Adrenal gland (tissue), 5 donors: ENCODE measurements around the gene MET.

Source experiments
- CTCF ChIP-seq, 6 experiments: fragments of 450-650 bp in 4 of 6; fragments of 200-600 bp in 2 of 6; sonication (generic) in 1 of 6; IDR thresholded peaks; 1 replicate in 5 of 6; 2 replicates in 1 of 6; pipeline versions ENCODE4 v1.5.1 to v1.8.0; 2016 to 2021; ENCODE audit warnings: antibody characterized with exemption in 6 of 6, mild to moderate bottlenecking in 2 of 6, moderate library complexity in 1 of 6
- POLR2A ChIP-seq, 2 donors: fragments of 450-650 bp; IDR thresholded peaks; one replicate each; pipeline ENCODE4 v1.6.1; 2017; ENCODE audit warnings: antibody characterized with exemption in 2 of 2, mild to moderate bottlenecking in 2 of 2, moderate library complexity in 1 of 2
- donor health status: DM: no; HTN: no; CAD: no.

GRCh38 chr7:116672596-116673456, 830 bp downstream of the MET start:
- no peak for TF ChIP-seq POLR2A (IDR thresholded peaks at IDR 0.05)
- no peak for TF ChIP-seq CTCF (IDR thresholded peaks at IDR 0.05)
